MV-4-11 (cell line): Measurements from ENCODE around the gene MRI1.
"Not testable (repeated sequence)": the region's sequence is repeated elsewhere in the genome, so short reads cannot be mapped to it uniquely, and the experiment has no call there.

ENCODE experiments used
- DNase-seq: peaks from one replicate; lab custom pipeline; 2025; lab: John Stamatoyannopoulos, UW

MRI1 gene

DNA sequence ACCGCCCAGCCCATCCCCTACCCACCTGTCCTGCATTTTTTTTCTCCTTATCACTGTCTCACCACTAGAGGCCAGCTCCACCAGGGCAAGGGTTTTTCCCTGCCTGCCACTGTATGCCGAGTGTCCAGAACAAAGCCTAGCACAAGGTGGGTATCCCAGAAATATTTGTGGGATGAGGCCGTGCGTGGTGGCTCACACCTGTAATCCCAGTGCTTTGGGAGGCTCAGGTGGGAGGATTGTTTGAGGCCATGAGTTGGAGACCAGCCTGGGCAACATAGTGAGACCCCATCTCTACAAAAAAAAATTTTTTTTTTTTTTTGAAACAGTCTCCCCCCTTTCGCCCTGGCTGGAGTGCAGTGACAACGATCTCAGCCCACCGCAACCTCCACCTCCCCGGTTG is 2.9 kb upstream of the MRI1 start:
- DNase-seq: no peak

DNA sequence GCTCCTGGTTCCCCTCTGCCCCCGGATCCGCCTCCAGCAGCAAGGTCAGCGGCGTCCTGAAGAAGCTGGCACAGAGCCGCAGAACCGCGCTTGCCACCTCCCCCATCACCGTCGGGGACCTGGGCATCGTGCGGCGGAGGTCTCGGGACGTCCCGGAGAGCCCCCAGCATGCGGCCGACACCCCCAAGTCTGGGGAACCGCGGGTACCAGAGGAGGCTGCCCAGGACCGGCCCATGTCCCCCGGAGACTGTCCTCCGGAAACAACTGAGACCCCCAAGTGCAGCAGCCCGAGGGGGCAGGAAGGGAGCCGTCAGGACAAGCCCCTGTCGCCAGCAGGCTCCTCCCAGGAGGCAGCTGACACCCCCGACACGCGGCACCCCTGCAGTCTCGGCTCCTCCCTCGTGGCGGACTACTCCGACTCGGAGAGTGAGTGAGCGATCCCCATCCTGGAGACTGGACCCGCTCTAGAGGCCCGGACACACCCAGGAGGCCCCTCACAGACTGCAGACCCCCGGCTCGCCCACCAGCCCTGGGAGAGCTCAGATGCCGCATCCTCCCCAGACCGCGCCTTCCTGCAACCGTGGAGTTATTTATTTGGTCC is 1.6 kb upstream of the MRI1 start:
- no peak for DNase-seq

DNA sequence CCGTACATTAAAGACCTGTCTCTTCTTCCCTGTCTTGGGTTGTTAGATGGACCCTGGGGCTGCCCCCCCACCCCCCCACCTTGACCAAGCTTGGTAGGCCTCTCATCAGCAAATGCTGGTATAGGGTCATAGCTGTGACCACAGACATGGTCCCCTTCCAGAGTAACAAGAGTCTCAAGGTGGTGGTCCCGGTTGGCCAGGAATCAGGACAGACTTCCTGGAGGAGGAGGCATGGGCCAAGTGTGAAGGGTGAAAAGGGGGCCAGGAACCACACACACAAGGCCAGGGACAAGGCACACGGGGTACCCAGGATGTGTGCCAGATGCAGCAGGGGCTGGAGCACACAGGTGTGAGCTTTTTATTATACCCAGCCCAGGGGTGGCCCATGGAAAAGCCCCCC is 1.1 kb upstream of the MRI1 start:
- no peak for DNase-seq

DNA sequence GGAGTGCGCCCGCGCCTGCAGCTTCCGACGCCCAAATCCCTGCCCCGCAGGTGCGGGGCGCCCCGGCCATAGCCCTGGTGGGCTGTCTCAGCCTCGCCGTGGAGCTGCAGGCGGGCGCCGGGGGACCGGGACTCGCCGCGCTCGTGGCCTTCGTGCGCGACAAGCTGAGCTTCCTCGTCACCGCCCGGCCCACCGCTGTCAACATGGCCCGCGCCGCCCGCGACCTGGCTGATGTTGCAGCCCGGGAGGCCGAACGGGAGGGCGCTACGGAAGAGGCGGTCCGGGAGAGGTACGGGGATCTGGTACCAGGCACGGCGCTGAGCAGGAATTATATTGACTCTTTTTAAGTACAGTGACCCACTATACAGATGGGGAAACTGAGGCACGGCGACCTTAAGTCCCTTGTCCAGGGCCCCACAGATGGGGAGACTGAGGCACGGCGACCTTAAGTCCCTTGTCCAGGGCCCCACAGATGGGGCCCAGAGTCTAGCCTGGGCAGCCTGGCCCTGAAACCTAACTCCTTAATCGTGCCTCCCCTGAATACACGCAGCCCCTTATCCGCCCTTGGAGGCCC is 586 bp downstream of the MRI1 start:
- DNase-seq: no peak

DNA sequence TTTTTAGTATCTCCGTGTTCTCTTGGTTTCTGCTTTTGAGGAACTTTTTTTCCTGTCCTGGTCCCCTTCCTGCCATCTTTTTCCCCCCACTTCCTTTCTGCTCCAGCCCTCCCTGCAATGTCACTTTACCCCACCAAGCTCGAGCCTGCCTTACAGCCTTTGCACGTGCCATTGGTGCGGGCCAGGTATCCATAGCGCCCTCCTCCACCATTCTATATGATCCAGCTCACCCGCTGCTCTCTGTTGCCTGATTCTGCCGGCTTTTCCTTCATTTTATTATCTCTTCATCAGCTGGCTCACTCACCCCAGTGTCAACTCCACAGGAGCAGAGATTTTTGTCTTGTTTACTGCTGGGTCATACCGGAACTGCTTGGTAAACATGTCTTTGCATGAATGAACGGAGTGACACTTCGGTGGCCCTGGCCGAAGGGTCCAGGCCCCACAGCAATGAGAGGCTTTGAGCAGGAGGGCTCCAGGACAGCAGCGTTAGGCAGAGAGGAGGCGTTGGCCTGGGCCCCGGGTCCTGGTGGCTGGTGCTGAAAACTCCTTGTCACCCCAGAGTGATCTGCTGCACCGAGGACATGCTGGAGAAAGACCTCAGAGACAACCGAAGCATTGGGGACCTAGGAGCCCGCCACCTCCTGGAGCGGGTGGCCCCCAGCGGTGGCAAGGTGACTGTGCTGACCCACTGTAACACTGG is 1.2 kb downstream of the MRI1 start:
- no peak for DNase-seq

DNA sequence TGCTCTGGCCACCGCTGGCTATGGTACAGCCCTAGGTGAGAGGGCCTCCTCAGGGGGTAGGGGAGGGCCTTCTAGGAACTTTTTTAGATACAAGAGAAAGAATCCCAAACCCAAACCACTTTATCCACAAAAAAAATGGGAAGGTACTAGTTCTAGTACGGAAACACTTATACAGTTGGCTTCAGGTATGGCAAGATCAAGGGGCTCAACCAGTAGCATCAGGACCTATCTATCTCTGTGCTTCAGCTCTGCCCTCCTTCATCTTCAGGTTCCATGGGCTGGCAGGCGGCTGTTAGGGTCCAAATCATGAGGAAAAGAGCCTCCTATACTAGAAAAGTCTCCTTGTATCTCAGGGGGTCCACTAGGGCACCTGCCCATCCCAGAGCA is 1.8 kb downstream of the MRI1 start:
- DNase-seq: no peak

DNA sequence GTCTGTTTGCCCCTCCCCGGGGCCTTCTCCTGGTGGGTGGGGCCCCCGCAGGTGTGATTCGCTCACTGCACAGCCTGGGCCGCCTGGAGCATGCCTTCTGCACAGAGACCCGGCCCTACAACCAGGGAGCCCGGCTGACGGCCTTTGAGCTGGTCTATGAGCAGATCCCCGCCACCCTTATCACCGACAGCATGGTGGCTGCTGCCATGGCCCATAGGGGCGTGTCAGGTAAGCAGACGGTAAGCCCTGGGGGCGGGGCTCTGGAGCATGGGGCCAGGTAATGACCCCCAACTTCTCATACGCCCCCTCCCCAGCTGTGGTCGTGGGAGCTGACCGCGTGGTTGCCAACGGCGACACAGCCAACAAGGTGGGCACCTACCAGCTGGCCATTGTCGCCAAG is 4.2 kb downstream of the MRI1 start:
- no peak for DNase-seq

DNA sequence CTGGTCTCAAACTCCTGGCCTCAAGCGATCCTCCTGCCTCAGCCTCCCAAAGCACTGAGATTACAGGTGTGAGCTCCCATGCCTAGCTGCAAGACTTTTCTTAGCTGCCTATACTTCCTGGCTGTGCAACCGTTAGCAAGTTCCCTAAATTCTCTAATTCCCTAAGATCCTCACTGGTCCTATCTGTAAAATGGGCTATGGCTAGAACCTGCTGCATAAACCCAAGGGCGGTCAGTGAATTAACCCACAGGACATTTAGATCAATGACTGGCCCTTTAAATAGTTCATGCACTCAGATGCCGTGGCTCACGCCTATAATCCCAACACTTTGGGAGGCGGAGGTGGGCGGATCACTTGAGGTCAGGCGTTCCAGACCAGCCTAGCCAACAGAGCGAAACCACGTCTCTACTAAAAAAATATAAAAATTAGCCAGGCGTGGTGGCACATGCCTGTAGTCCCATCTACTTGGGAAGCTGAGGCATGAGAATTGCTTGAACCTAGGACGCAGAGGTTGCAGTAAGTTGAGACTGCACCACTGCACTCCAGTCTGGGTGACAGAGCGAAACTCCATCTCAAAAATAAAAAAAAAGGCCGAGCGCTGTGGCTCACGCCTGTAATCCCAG is 5.8 kb downstream of the MRI1 start:
- no peak for DNase-seq

DNA sequence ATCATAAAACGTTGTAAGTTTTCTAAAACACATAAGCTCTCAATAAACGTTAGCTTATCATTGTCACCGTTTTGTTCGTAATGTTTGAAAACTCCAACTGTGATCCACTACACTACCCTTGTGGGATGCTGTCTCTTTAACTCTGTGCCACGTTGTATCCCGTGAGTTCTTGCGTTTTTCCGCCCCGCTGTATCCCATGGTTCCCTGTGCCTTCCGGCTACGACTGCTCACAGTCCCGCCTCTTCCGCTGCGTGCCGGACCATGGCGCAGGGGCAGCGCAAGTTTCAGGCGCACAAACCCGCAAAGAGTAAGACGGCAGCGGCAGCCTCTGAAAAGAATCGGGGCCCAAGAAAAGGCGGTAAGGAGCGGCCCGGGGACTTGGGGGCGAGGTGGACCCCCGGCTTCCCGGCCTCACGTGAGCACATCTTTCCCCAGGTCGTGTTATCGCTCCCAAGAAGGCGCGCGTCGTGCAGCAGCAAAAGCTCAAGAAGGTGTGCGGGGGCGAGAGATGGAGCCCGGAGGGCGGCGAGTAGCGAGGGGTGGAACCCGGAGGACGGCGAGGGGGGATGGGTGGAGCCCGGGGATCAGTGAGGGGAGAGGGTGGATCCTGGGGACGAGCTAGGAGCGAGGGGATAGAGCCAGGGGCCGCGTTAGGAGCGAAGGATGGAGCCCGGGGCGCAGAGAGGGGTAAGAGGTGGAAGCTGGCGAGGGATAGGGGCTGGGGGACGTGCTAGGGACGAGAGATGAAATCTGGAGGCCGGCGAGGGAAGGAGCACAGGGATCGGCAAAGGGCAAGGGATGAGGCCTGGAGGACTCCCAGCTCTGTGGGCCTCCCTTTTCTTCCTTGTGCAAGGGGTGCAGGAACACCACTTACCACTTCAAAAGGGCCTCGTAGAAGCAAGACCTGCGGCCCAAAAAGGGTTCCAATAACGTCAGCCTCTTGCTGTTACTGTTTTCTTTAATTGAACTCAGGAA is 10.2 kb downstream of the MRI1 start, which contains the start of gene C19orf53:
C19orf53 (plus strand) TSS at position 240 of the 975 bp plus-strand sequence; CDS start at position 262, 22 bp downstream.
- peak; percentile 93 for DNase-seq

DNA sequence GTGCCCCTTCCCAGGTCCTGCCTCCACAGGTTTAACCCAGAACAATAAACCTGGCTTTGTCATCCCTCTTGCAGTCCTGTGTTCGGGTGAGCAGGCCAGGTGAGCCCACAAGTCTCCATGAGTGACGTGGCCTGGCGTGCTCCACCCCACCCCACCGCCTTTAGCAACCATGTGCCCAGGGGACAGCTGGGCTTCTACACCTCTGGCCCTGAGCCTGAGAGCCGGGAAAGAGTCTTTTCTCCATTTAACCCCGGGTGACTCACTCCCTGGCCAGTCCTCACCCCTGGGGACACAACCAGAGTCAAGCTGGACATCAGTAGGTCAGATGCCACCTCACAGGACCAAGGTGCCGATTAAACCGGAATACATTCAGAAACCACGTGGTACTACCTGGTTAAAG is 14.1 kb downstream of the MRI1 start:
- no peak for DNase-seq

DNA sequence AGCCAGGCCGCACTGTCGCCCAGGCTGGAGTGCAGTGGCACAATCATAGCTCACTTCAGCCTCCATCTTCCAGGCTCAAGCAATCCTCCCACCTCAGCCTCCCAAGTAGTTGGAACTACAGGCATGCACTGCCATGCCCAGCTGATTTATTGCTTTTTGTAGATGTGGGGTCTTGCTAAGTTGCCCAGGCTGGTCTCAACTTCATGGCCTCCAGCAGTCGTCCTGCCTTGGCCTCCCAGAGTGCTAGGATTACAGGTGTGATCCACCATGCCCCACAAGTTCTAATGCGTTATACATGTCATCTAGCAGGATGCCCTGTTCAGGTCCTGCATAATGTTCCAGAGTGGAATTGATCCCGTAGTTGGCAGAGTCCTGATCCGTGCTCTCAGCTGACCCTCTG is 14.5 kb downstream of the MRI1 start:
- no peak for DNase-seq

DNA sequence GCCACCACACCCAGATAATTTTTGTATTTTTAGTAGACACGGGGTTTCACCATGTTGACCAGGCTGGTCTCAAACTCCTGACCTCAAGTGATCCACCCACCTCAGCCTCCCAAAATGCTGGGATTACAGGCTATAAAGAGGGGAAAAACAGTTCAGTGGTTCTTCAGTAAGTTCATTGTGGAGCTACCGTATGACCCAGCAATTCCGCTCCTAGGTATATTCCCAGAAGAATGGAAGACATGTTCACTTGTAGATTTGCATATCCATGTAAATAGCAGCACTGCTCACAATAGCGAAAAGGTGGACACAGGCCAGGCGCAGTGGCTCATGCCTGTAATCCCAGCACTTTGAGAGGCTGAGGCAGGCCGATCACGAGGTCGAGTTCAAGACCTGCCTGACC is 15.5 kb downstream of the MRI1 start:
- DNase-seq: not testable (repeated sequence)

DNA sequence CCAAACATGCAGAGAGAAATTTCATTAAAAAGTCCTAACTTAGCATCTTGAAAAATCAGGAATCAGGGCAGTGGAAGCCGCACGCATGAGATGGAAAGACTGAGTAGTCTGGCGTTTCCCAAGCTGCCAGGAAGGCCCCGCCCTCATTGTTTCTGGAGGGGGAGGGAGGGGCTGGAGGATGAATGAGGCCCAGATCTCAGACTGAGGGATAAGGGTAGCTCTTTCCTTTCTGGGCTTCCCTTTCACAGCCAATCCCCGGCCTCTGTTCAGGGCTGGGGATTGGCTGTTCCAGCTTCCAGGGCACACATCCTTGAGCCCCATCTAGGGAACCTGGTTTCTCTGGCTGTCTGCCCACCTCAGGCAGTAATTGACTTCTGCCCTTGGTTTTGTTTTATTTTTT is 17.2 kb downstream of the MRI1 start:
- no peak for DNase-seq

DNA sequence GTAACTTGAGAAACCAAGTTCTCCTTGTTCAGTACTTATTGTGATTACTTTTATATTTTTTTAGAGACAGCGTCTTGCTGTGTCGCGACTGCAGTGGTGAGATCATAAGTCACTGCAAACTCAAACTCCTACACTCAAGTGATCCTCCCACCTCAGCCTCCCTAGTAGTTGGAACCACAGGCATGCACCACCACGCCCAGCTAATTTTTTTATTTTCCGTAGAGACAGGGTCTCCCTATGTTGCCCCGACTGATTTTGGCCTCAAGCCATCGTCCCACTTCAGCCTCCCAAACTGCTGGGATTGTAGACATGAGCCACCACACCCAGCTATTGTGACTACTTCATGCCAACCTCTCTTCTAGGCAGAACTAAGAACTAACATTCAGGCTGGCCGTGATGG is 18.2 kb downstream of the MRI1 start:
- DNase-seq: no peak

DNA sequence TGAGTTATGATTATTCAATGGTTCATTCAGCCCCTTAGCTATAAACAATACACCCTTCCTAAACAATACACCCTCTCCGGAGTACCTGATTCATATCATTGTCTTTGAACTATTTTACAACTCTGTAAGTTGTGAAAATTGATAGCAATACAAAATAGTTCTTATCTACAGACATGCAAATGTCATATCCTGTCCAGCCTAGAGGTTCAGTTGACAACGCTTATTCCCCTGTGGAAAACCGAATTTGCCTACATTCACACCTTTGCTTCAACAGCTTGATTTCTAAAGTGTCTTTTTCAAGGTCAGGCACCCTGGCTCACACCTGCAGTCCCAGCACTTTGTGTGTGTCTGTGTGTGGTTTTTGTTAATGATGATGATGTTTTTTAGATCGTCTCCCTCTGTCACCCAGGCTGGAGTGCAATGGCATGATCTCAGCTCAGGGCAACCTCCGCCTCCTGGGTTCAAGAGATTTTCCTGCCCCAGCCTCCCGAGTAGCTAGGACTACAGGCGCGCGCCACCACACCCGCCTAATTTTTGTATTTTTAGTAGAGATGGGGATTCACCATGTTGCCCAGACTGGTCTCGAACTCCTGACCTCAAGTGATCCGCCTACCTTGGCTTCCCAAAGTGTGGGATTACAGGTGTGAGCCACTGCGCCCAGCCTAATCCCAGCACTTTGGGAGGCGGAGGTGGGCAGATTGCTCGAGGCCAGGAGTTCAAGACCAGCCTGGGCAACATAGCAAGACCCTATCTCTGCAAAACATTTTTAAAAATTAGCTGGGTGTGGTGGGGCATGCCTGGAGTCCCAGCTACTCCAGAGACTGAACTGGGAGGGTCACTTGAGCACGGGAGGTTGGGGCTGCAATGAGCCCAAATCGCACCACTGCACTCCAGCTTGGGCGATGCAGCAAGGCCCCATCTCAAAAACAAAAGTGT is 19.5 kb downstream of the MRI1 start:
- no peak for DNase-seq

DNA sequence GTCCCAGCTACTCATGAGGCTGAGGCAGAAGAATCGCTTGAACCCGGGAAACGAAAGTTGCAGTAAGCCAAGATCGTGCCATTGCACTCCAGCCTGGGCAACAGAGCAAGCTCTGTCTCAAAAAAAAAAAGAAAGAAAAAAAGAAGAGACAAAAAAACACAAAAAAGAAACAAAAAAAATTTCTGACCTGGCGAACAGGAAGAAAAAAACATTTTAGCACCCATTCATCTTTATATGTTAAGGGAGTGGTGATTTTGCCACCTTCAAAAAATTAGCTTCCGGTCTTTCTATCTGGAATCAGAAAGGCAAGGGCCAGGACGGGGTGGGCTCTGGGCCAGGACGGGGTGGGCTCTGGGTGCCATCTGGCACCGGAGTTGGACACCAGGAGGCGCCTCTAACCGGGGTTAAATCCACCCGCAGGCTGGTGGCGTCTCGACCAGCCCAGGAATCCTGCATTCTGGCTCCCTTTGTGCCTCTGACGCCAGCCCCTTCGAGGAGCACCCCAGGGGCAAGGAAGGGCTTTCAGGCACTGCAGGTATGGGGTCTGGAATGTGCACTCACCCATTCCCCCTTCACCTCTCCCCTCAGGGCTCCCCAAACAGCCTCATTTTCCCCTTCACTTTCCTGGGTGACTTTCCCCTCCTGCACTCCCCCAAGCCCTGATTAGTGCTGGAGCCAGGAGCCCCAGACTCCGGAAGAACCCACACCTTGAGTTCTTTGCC is 20.6 kb downstream of the MRI1 start:
- peak; percentile 64 for DNase-seq

DNA sequence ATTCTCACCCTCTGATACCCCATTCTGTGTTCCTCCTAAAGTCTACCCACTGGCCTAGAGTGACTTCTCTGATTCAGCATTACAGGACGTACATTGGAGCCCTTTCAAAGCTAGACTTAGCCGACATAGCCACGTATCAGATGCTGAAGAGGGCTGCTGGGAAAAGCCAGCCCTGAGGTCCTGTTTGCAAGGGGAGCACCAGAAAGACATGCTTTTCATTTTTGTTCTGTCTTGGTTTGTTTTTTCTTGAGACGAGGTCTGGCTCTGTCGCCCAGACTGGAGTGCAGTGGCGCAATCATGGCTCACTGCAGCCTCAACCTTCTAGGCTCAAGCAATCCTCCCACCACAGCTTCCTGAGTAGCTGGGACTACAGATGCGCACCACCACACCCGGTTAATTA is 24.7 kb downstream of the MRI1 start:
- peak; percentile 90 for DNase-seq

DNA sequence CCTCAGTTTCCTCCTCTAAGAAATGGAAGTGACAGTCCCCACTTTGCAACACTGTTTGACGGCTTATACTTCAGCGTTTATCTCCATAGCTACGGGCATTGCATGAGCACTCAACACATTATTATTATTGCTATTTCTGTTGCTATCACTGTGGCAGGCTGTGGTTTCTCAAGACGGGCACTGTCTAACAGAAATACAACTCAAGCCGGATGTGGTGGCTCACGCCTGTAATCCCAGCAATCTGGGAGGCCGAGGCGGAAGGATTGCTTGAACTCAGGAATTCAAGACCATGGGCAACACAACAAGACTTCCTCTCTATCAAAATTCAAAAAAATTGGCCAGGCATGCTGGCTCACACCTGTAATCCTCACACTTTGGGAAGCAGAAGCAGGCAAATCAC is 26.0 kb downstream of the MRI1 start:
- DNase-seq: peak; percentile 99

DNA sequence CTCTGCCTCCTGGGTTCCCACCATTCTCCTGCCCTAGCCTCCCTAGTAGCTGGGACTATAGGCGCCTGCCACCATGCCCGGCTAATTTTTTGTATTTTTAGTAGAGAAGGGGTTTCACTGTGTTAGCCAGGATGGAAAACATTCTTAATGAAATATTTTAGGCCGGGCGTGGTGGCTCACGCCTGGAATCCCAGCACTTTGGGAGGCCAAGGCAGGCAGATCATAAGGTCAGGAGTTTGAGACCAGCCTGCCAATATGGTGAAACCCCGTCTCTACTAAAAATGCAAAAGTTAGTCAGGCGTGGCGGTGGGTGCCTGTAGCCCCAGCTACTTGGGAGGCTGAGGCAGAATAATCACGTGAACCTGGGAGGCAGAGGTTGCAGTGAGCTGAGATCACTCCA is 29.0 kb downstream of the MRI1 start:
- not testable (repeated sequence) for DNase-seq

DNA sequence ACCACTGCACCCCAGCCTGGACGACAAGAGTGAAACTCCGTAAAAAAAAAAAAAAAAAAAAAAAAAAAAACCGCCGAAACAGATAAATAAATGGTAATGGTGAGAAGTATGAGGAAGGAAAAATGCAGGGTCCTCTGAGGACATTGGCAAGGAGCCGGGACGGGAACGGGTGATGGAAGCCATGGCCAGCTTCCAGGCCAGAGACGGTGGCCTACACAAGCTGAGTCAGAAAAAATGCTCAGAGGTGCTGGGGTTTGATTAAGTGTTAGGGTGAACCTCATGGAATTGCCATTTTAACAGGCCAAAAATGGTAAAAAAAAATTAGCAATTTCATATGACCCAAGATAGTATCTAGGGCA is 30.1 kb downstream of the MRI1 start:
- DNase-seq: peak; percentile 34
